GM13976 (cell line): ENCODE measurements around the gene DESI1.
"Not testable (repeated sequence)": the region's sequence is repeated elsewhere in the genome, so short reads cannot be mapped to it uniquely, and the experiment has no call there.

Source experiments
- DNase-seq: peaks from one replicate; pipeline ENCODE4 v3.0.0; 2012; ENCODE audit warnings: low spot score
- in situ Hi-C: fragments of 300-500 bp; cut with MboI; formaldehyde crosslinking; loops from one replicate; pipeline ENCODE4 v1.12.0; 2022; ENCODE audit warnings: low sequenced_read_pairs, mixed read lengths, inconsistent platforms; ENCODE audit not compliant: unreplicated experiment
- TF ChIP-seq, protein P1 (sequence below): IDR thresholded peaks from 2 replicates; pipeline ENCODE4 v1.5.1; 2012; ENCODE audit warnings: borderline replicate concordance, mild to moderate bottlenecking; ENCODE audit not compliant: insufficient read depth; ENCODE audit errors: extremely low read depth, missing control alignments, control extremely low read depth

The DESI1 gene

DNA sequence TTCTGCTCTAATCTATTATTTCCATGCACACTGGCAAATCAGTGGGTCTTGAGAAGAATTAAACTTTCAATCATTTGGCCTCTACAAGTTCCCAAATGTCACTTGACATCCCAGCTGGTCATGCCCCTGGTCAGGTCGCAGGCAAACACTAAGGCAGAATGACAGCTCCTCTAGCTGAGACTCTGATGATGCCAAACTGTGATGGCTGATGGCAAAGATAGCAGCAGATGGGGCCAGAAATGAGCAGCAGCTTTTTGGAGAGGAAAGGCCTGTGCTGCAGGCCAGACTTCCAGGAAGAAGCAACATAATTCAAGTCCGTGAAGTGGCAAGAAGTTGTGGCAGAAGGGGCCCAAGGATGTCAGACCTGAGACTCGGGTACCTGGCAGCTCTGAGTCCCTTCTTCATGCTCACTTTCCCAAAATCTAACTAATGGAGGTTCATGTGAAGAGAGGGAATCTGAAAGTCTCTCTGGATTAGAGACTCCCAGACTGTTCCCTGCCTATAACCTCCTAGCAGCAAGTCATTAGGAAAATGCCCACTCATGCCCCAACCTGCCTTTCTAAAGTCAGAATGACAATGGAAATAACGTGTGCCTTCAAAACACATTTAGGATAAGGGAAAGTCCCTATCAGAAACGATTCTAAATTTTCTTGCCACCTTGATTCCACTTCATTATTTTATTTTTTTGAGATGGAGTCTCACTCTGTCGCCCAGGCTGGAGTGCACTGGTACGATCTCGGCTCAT lies 21.8 kb downstream of the DESI1 start:
- in situ Hi-C loops: no loop called here
- DNase-seq: no peak
- TF ChIP-seq, protein P1, sequence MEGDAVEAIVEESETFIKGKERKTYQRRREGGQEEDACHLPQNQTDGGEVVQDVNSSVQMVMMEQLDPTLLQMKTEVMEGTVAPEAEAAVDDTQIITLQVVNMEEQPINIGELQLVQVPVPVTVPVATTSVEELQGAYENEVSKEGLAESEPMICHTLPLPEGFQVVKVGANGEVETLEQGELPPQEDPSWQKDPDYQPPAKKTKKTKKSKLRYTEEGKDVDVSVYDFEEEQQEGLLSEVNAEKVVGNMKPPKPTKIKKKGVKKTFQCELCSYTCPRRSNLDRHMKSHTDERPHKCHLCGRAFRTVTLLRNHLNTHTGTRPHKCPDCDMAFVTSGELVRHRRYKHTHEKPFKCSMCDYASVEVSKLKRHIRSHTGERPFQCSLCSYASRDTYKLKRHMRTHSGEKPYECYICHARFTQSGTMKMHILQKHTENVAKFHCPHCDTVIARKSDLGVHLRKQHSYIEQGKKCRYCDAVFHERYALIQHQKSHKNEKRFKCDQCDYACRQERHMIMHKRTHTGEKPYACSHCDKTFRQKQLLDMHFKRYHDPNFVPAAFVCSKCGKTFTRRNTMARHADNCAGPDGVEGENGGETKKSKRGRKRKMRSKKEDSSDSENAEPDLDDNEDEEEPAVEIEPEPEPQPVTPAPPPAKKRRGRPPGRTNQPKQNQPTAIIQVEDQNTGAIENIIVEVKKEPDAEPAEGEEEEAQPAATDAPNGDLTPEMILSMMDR: no peak

DNA sequence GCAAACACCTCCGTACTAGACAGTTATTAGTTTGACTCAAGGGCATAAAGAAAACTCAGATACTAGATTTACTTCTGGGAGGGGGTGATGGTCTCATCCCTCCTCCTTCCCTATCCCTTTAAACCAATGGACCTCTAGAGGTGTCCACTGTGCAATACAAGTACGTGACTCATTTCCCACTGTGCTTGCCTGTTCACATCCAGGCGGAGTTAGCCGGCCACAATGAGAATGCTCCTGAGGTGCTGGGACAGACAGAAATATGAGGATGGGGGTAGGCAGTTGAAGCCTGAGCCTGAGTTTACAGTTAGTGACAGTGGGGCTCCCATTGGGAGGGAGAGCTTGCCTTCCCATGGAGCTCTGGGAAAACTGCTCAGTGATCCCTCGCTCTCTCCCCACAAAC lies 22.8 kb downstream of the DESI1 start:
- TF ChIP-seq, protein P1: no peak
- DNase-seq: no peak
- in situ Hi-C loops: no loop called here

GRCh38 chr22:41597635-41597953 lies 23.2 kb downstream of the DESI1 start:
- TF ChIP-seq, protein P1: no peak
- no peak for DNase-seq
- in situ Hi-C loops: no loop called here

GRCh38 chr22:41596776-41597634 lies 23.8 kb downstream of the DESI1 start:
- DNase-seq: peak; percentile 57
- in situ Hi-C loops: no loop called here
- TF ChIP-seq, protein P1: peak; percentile 55

GRCh38 chr22:41595703-41596102 lies 25.1 kb downstream of the DESI1 start:
- in situ Hi-C loops: no loop called here
- no peak for DNase-seq
- TF ChIP-seq, protein P1: no peak

GRCh38 chr22:41593336-41593960 lies 27.4 kb downstream of the DESI1 start:
- in situ Hi-C loops, DNase-seq: not testable (repeated sequence)
